ENCODE data around the gene KRT6C.

GRCh38 chr12:52434081-52434733 lies 39.4 kb downstream of the KRT6C start, which contains the start of gene KRT75:
- no peak for TF ChIP-seq ZNF8 (CRISPR knock-in tag; IDR thresholded peaks at IDR 0.05)
- TF ChIP-seq ZNF70 (CRISPR knock-in tag; IDR thresholded peaks at IDR 0.05): no peak
- no peak for TF ChIP-seq ZC3H10 (CRISPR knock-in tag; IDR thresholded peaks at IDR 0.05)
- TF ChIP-seq POU6F1 (CRISPR knock-in tag; IDR thresholded peaks at IDR 0.05; ENCODE audit: borderline replicate concordance, low read depth): no peak
- TF ChIP-seq ZFP30 (CRISPR knock-in tag; IDR thresholded peaks at IDR 0.05): no peak
- no peak for TF ChIP-seq ARNTL (CRISPR knock-in tag; IDR thresholded peaks at IDR 0.05; ENCODE audit: borderline replicate concordance, low read depth)
- TF ChIP-seq SNAI2 (CRISPR knock-in tag; IDR thresholded peaks at IDR 0.05): no peak
- no peak for TF ChIP-seq CSDC2 (CRISPR knock-in tag; IDR thresholded peaks at IDR 0.05)
